GM12878 (cell line): ENCODE results near the gene PFDN4. TPM values are rescaled to one million over a fixed set of nuclear protein-coding genes. Genes with fewer than 3 reads are reported as not detected.

Source experiments
- ATAC-seq: fragments of 200-7000 bp; cut with Tn5 transposase; 3 replicates; pipeline ENCODE4 v1.9.1; 2020; ENCODE audit warnings: mild to moderate bottlenecking, moderate library complexity
- BruUV-seq: library from RNA; stranded (reverse); fragments of 400-500 nt; replicated peaks from 2 replicates; lab custom pipeline; 2021; lab: Mats Ljungman, UMichigan
- CTCF ChIA-PET: fragments of 300-600 bp; sonication (Branson Sonifier 250); formaldehyde crosslinking; extraction: SDS; loops from one replicate; lab custom pipeline; 2021; ENCODE audit warnings: inconsistent platforms; lab: Yijun Ruan, JAX
- POLR2A ChIA-PET: fragments of 350-600 bp; formaldehyde crosslinking; extraction: SDS; loops from one replicate; lab custom pipeline; 2021; ENCODE audit warnings: inconsistent platforms; lab: Charles Lee
- RAD21 ChIA-PET: fragments of 300-600 bp; sonication (Branson Sonifier 250); formaldehyde crosslinking; loops from one replicate; lab custom pipeline; 2023; ENCODE audit warnings: antibody characterized with exemption; ENCODE audit not compliant: unreplicated experiment; lab: Charles Lee
- SMC1A ChIA-PET: fragments of 300-600 bp; sonication (Branson Sonifier 250); formaldehyde crosslinking; loops from one replicate; lab custom pipeline; 2023; ENCODE audit not compliant: unreplicated experiment, uncharacterized antibody; lab: Charles Lee
- DNase-seq: peaks from one replicate; pipeline ENCODE4 v3.0.0-alpha.2; 2011; ENCODE audit warnings: low read depth, low spot score
- FAIRE-seq: peaks from 3 replicates; lab custom pipeline; 2011; peaks lifted over from hg19 to GRCh38; lab: Jason Lieb, UNC
- H2AFZ ChIP-seq: 2 replicates; pipeline ENCODE4 v1.6.0; 2011; ENCODE audit warnings: low read depth, low read length, control low read depth; ENCODE audit not compliant: control insufficient read depth
- H3K27ac ChIP-seq: 2 replicates; pipeline ENCODE4 v1.5.1; 2011; ENCODE audit warnings: control low read depth; ENCODE audit not compliant: control insufficient read depth, insufficient read depth
- H3K27me3 ChIP-seq, 2 experiments: replicated peaks in 1 of 2; 2 replicates each; pipeline versions ENCODE4 v1.6.0 to v1.6.1; 2011; ENCODE audit warnings: low read length in 1 of 2; ENCODE audit not compliant: control insufficient read depth in 2 of 2, insufficient read depth in 2 of 2
- H3K36me3 ChIP-seq, 2 experiments: 2 replicates each; pipeline ENCODE4 v1.5.1; 2011; ENCODE audit warnings: low read length in 1 of 2; ENCODE audit not compliant: control insufficient read depth in 2 of 2, insufficient read depth in 2 of 2
- H3K4me1 ChIP-seq: 2 replicates; pipeline ENCODE4 v1.6.1; 2011; ENCODE audit warnings: mild to moderate bottlenecking, low read length, moderate library complexity, mixed read lengths; ENCODE audit not compliant: control insufficient read depth, insufficient read depth
- H3K4me2 ChIP-seq: 2 replicates; pipeline ENCODE4 v1.6.0; 2011; ENCODE audit warnings: control low read depth; ENCODE audit not compliant: control insufficient read depth, insufficient read depth
- H3K4me3 ChIP-seq: fragments of 200-600 bp; sonication (generic); 2 replicates; pipeline ENCODE4 v1.5.1; 2016
- H3K79me2 ChIP-seq: 2 replicates; pipeline ENCODE4 v1.6.0; 2011; ENCODE audit warnings: low read length; ENCODE audit not compliant: control insufficient read depth, insufficient read depth
- H3K9ac ChIP-seq: 2 replicates; pipeline ENCODE4 v1.8.0; 2011; ENCODE audit warnings: low read length, control low read depth, mixed read lengths; ENCODE audit not compliant: control insufficient read depth, insufficient read depth
- H3K9me3 ChIP-seq: replicated peaks from 3 replicates; pipeline ENCODE4 v1.5.1; 2011; ENCODE audit warnings: mild to moderate bottlenecking, low read length; ENCODE audit not compliant: control insufficient read depth, insufficient read depth
- H4K20me1 ChIP-seq: 2 replicates; pipeline ENCODE4 v1.6.0; 2011; ENCODE audit not compliant: control insufficient read depth, insufficient read depth
- CEBPZ ChIP-seq: fragments of 150-350 bp; IDR thresholded peaks from 2 replicates; pipeline ENCODE4 v1.6.1; 2016; ENCODE audit warnings: low read depth, low read length
- EZH2 ChIP-seq: IDR thresholded peaks from 2 replicates; pipeline ENCODE4 v1.6.1; 2012; ENCODE audit warnings: low read depth, mild to moderate bottlenecking, control low read depth, inconsistent platforms, low read length, borderline replicate concordance; ENCODE audit not compliant: control insufficient read depth
- IKZF2 ChIP-seq, 2 experiments: fragments of 450-650 bp; IDR thresholded peaks; 2 replicates each; pipeline ENCODE4 v1.6.1; 2017; ENCODE audit warnings: mild to moderate bottlenecking in 2 of 2, moderate library complexity in 2 of 2
- MEF2B ChIP-seq: fragments of 450-650 bp; IDR thresholded peaks from 2 replicates; pipeline ENCODE4 v1.6.1; 2018; ENCODE audit warnings: mild to moderate bottlenecking, moderate library complexity; ENCODE audit not compliant: partially characterized antibody, poor library complexity, severe bottlenecking
- MYB ChIP-seq: fragments of 150-350 bp; IDR thresholded peaks from 2 replicates; pipeline ENCODE4 v1.6.1; 2014; ENCODE audit warnings: mild to moderate bottlenecking, low read depth, low read length, borderline replicate concordance
- MYC ChIP-seq: IDR thresholded peaks from 2 replicates; pipeline ENCODE4 v1.6.1; 2011; ENCODE audit warnings: mild to moderate bottlenecking, low read length, moderate library complexity, inconsistent platforms; ENCODE audit not compliant: insufficient read depth, insufficient replicate concordance, insufficient read length, severe bottlenecking
- RELB ChIP-seq: fragments of 450-650 bp; IDR thresholded peaks from 2 replicates; pipeline ENCODE4 v1.6.1; 2017; ENCODE audit warnings: low read depth, mild to moderate bottlenecking, moderate library complexity
- SREBF2 ChIP-seq: IDR thresholded peaks from 2 replicates; pipeline ENCODE4 v1.6.1; 2012; ENCODE audit warnings: mild to moderate bottlenecking, low read length
- STAT3 ChIP-seq: IDR thresholded peaks from 2 replicates; pipeline ENCODE4 v1.6.1; 2011; ENCODE audit warnings: low read depth, low read length, improper control_type of control experiment
- TARDBP ChIP-seq: IDR thresholded peaks from 2 replicates; pipeline ENCODE4 v1.6.1; 2016; ENCODE audit warnings: borderline replicate concordance
- ZNF217 ChIP-seq: fragments of 450-650 bp; IDR thresholded peaks from 2 replicates; pipeline ENCODE4 v1.6.1; 2017; ENCODE audit warnings: antibody characterized with exemption, mild to moderate bottlenecking
- ZNF24 ChIP-seq: fragments of 450-650 bp; IDR thresholded peaks from 2 replicates; pipeline ENCODE4 v1.6.1; 2017; ENCODE audit warnings: antibody characterized with exemption, mild to moderate bottlenecking
- WGBS: methylation state at CpG from one replicate; pipeline ENCODE4 v1.1.6; 2016; ENCODE audit warnings: low lambda C conversion rate; ENCODE audit not compliant: insufficient replicate concordance, insufficient coverage; ENCODE audit errors: missing lambda C conversion rate; 5-methylcytosine and 5-hydroxymethylcytosine counted together
- in situ Hi-C: fragments of 300-500 bp; cut with MboI; formaldehyde crosslinking; loops from 9 replicates; pipeline ENCODE4 v1.14.3; 2018; ENCODE audit warnings: mixed read lengths
- intact Hi-C: fragments of 100-400 bp; cut with micrococcal nuclease; formaldehyde crosslinking; loops from one replicate; pipeline ENCODE4 v1.14.2; 2022; ENCODE audit not compliant: unreplicated experiment
- polyA plus RNA-seq, 11 experiments: library from polyadenylated mRNA; depleted of rRNA in 4 of 11; unstranded in 6 of 11; stranded (reverse) in 5 of 11; fragments of >200 nt; fragmentation: Nextera tagmentation in 4 of 11; fragmentation: Illumina TruSeq in 1 of 11; extraction: Ambion mirVana in 4 of 11; extraction: Trizol in 1 of 11; gene quantifications; 1 replicate in 1 of 11; 2 replicates in 10 of 11; pipeline versions ENCODE4 v1.2.1 to v1.2.3, GENCODE V29; 2011 to 2016; ENCODE audit warnings: inconsistent platforms in 2 of 11, missing spikeins in 2 of 11, low read depth in 1 of 11
- total RNA-seq, 4 experiments: library from RNA; depleted of rRNA in 3 of 4; stranded (reverse); fragments of >200 nt in 3 of 4; fragmentation: Illumina TruSeq in 1 of 4; extraction: Trizol in 1 of 4; gene quantifications; 2 replicates each; pipeline versions ENCODE4 v1.2.1 to v1.2.3, GENCODE V29; 2013 to 2021
- TF ChIP-seq, protein P1 (sequence below): fragments of 150-350 bp; IDR thresholded peaks from 2 replicates; pipeline ENCODE4 v1.6.1; 2014; ENCODE audit warnings: mild to moderate bottlenecking, low read depth, low read length
- TF ChIP-seq, protein P2 (sequence below): fragments of 450-650 bp; conservative IDR thresholded peaks from 2 replicates; pipeline ENCODE4 v1.6.1; 2017; ENCODE audit warnings: mild to moderate bottlenecking, moderate library complexity

Gene PFDN4
- total and polyA plus RNA-seq, 10 of the 15 experiments (the other 5 are each of a cell fraction or from before 2014, with no cell fraction given), result 36.9 to 136 (median 82.8) TPM

GRCh38 chr20:54170026-54170471 lies 37.8 kb upstream of the PFDN4 start:
- no peaks in the 10 kb centered on the region for H3K79me2 ChIP-seq
- H3K36me3 ChIP-seq, result no peaks in the 10 kb centered on the region; a peak in 1 of 4 replicates
- DNase-seq, result no peak
- no peak overlapping the region for H3K4me3 ChIP-seq
- in situ Hi-C loops (no loop called here), intact Hi-C loops (no loop called here)
- ChIA-PET RAD21 (no interaction called here), SMC1A (no interaction called here), CTCF (no interaction called here), POLR2A (no interaction called here)
- no peaks in the 10 kb centered on the region for H3K4me1 ChIP-seq
- ATAC-seq, result no peak
- BruUV-seq, result no TSS peak
- no peak overlapping the region for H3K9ac ChIP-seq
- no peak overlapping the region for H3K4me2 ChIP-seq
- H3K27me3 ChIP-seq, result peaks cover 16 to 25% of the 10 kb centered on the region in 2 experiments
- H4K20me1 ChIP-seq, result no peaks in the 10 kb centered on the region
- H2AFZ ChIP-seq, result no peak overlapping the region
- no peak for FAIRE-seq
- H3K9me3 ChIP-seq, result no peaks in the 10 kb centered on the region
- 30% methylated on average over 4 of the region's 4 CpGs for WGBS
- H3K27ac ChIP-seq, result no peak overlapping the region
- TF ChIP-seq IKZF2 (IDR thresholded peaks at IDR 0.05), result no peak
- no peak for TF ChIP-seq TARDBP
- TF ChIP-seq ZNF217, result no peak
- TF ChIP-seq MYB, result no peak
- TF ChIP-seq RELB, result no peak
- TF ChIP-seq, protein P1, sequence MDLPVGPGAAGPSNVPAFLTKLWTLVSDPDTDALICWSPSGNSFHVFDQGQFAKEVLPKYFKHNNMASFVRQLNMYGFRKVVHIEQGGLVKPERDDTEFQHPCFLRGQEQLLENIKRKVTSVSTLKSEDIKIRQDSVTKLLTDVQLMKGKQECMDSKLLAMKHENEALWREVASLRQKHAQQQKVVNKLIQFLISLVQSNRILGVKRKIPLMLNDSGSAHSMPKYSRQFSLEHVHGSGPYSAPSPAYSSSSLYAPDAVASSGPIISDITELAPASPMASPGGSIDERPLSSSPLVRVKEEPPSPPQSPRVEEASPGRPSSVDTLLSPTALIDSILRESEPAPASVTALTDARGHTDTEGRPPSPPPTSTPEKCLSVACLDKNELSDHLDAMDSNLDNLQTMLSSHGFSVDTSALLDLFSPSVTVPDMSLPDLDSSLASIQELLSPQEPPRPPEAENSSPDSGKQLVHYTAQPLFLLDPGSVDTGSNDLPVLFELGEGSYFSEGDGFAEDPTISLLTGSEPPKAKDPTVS, result no peak
- TF ChIP-seq EZH2, result no peak
- TF ChIP-seq MEF2B, result no peak
- TF ChIP-seq, protein P2, sequence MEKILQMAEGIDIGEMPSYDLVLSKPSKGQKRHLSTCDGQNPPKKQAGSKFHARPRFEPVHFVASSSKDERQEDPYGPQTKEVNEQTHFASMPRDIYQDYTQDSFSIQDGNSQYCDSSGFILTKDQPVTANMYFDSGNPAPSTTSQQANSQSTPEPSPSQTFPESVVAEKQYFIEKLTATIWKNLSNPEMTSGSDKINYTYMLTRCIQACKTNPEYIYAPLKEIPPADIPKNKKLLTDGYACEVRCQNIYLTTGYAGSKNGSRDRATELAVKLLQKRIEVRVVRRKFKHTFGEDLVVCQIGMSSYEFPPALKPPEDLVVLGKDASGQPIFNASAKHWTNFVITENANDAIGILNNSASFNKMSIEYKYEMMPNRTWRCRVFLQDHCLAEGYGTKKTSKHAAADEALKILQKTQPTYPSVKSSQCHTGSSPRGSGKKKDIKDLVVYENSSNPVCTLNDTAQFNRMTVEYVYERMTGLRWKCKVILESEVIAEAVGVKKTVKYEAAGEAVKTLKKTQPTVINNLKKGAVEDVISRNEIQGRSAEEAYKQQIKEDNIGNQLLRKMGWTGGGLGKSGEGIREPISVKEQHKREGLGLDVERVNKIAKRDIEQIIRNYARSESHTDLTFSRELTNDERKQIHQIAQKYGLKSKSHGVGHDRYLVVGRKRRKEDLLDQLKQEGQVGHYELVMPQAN, result no peak
- no peak for TF ChIP-seq ZNF24
- TF ChIP-seq STAT3, result no peak
- TF ChIP-seq SREBF2, result no peak
- no peak for TF ChIP-seq CEBPZ
- no peak for TF ChIP-seq MYC
